Pulmonary artery endothelial cell (primary cell): ENCODE measurements around the gene MCRIP2. TPM values are rescaled to one million over a fixed set of nuclear protein-coding genes. Genes with fewer than 3 reads are reported as not detected.
A peak's percentile ranks its signal among the peaks of the same experiment; 100 is the strongest.

ENCODE experiments used
- DNase-seq: peaks from one replicate; pipeline ENCODE4 v3.0.0-alpha.2; 2011; ENCODE audit warnings: low read depth, low spot score
- total RNA-seq: library from RNA; depleted of rRNA; stranded (reverse); fragments of >200 nt; gene quantifications from 2 replicates; pipeline ENCODE4 v1.2.3, GENCODE V29; 2014

Gene MCRIP2
- total RNA-seq, 1 donor from 2014 or later: 22.3 TPM

DNA sequence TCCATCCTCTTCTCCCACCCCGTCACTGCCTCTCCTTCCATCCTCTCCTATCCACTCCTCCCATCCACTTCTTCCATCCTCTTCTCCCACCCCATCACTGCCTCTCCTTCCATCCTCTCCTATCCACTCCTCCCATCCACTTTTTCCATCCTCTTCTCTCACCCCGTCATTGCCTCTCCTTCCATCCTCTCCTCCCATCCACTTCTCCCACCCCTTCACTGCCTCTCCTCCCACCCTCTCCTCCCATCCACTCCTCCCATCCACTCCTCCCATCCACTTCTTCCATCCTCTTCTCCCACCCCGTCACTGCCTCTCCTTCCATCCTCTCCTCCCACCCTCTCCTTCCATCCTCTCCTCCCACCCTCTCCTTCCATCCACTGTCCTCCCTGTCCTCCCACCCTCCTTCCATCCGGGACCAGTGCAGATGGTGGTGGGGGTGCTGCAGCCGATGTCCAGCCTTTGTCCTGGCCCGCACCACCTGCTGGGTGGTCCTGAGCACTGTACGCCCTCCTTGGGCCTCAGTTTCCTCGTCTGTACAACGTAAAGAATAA lies 9.7 kb upstream of the MCRIP2 start:
- no peak for DNase-seq

- DNase-seq: no peak
These were observed 8.9 kb upstream of the MCRIP2 start for GRCh38 chr16:632486-633335.

DNA sequence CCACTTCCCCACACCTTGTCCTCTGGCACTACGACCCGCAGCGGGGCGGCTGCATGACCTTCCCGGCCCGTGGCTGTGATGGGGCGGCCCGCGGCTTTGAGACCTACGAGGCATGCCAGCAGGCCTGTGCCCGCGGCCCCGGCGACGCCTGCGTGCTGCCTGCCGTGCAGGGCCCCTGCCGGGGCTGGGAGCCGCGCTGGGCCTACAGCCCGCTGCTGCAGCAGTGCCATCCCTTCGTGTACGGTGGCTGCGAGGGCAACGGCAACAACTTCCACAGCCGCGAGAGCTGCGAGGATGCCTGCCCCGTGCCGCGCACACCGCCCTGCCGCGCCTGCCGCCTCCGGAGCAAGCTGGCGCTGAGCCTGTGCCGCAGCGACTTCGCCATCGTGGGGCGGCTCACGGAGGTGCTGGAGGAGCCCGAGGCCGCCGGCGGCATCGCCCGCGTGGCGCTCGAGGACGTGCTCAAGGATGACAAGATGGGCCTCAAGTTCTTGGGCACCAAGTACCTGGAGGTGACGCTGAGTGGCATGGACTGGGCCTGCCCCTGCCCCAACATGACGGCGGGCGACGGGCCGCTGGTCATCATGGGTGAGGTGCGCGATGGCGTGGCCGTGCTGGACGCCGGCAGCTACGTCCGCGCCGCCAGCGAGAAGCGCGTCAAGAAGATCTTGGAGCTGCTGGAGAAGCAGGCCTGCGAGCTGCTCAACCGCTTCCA lies 8.1 kb upstream of the MCRIP2 start:
- DNase-seq: no peak

DNA sequence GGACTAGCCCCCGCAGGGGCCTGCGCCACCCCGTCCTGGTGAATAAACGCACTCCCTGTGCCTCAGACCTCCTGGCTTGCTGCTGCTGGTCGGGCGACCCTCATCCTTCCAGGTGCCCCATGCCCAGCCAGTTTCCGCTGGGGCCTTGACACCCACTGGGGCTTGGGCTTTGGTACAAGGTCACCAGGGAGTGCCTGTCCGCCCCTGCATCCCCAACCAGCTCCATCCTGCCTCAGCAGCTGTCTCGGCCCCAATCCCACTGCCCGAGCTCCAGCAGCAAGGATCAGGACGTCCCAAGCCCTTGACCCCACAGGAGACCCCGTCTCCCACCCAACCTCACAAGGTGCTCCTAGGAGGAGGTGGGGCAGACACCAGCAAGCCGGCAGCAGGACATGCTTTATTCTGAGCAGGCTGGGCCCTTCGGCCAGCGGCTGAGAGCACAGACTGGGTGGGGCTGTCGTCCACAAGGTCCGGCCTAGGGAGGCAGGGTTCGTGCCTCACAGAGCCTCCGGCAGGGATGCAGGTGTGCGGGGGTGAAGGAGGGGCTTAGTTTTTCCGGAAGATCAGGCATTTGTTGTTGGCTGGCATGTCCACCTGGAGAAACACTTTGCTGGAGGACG lies 7.5 kb upstream of the MCRIP2 start:
- DNase-seq: no peak

DNA sequence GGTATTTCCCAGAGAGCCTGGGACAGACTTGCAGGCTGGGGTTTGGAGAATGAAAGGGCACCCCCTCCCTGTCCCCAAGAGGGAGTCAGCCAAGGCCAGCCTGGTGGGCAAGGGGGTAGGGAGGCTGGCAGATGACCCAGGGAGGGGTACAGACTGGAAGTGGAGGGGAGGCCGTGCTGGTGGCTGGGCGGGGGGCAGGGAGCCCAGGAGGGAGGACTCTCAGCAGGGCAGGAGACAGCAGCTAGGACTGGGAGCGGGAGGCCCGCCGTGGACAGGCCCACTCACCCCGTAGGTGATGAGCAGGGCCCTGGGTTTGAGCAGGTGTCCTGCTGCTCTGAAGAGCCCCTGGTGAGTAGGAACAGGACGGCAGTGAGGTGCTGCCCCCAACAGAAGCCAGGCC lies 6.6 kb upstream of the MCRIP2 start:
- no peak for DNase-seq

- DNase-seq: no peak
These were observed 5.9 kb upstream of the MCRIP2 start for GRCh38 chr16:635573-636205.

- DNase-seq: peak; percentile 88
These were observed 5.2 kb upstream of the MCRIP2 start, which contains the start of gene METTL26 for GRCh38 chr16:636206-637080. Gene METTL26, minus strand, starts transcription at chr16:636305. Its CDS starts 15 bp downstream, at chr16:636290.

GRCh38 chr16:637081-638018 lies 4.3 kb upstream of the MCRIP2 start:
- DNase-seq: peak; percentile 59

GRCh38 chr16:638034-638543 lies 3.5 kb upstream of the MCRIP2 start:
- DNase-seq: no peak

DNA sequence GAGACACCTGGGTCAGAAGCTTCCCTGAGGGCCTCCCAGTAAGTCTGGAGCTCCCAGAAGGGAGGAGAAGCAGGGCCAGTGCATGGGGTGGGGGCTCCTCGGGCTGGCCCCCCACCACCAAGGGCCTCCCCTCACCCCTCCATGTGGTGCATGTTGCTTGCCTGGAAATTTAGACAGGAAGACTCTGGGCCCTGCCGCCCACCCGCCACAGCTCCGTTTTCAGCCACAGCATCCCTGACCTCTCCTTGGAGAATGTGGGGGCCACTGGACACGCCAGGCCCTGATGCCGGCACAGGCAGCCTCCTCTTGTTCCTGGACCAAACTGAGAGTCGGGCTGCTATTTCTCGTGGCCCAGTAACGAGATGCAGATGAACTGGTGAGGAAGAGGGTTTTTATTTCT lies 2.8 kb upstream of the MCRIP2 start:
- DNase-seq: no peak

GRCh38 chr16:640614-641013 lies 1.0 kb upstream of the MCRIP2 start:
- no peak for DNase-seq

DNA sequence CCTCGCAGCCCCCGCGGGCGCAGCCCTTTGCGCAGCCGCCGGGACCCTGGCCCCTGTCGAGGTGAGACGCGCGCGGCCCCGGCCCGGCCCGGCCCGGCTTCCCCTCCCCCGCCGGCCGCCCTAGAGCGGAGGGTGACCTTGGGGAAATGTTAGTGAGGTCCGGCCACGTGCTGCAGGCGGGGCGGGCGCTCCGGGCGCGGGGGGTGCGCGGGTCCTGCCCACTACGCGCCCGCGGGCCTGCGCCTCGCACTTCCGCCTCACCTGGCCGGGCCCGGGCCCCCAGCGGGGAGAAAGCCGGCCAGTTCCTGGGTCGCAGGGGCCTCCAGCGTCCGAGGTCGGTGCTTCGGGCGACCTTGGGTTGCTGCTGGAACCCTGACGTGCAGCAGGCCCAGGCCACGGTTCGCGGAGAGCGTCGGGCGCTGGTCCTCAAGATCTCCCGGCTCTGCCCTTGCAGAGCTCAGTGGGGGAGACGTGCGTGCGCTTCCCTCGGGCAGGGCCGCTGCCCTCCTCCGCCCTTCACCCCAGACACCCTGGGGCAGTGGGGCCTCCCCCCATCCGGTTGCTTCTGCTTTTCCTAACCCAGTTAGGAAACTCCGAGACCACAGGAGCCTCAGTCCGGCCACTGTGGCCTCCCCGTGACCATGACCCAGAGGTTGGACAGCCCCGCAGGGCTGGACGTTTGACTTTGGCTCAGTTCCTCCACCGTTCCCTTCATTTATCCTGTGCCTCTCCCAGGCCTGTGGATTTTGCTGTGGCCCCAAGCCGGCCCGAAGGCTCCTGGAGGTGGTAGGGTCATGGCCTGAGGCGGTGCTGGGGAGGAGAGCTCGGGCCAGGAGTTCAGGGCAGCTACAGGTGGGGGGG lies 791 bp downstream of the MCRIP2 start:
- DNase-seq: no peak

- no peak for DNase-seq
These were observed 1.4 kb downstream of the MCRIP2 start for GRCh38 chr16:643050-643368.

DNA sequence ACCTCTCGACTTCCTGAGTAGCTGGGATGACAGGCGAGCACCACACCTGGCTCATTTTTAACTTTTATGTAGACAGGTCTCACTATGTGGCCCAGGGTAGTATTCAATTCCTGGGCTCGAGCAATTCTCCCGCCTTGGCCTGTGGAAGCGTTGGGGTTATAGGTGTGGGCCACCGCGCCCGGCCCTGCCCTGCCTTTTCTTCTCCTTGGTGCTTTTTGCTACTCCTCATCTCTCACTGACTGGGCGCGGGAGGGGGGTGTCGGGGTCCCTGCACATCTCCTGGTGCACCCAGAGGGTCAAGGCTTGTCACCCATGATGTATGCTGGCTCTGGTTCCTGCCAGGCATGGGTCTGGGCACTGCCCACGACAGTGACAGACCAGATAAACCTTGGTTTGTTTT lies 2.9 kb downstream of the MCRIP2 start:
- DNase-seq: no peak

- no peak for DNase-seq
These were observed 4.4 kb downstream of the MCRIP2 start for GRCh38 chr16:645852-646678.

DNA sequence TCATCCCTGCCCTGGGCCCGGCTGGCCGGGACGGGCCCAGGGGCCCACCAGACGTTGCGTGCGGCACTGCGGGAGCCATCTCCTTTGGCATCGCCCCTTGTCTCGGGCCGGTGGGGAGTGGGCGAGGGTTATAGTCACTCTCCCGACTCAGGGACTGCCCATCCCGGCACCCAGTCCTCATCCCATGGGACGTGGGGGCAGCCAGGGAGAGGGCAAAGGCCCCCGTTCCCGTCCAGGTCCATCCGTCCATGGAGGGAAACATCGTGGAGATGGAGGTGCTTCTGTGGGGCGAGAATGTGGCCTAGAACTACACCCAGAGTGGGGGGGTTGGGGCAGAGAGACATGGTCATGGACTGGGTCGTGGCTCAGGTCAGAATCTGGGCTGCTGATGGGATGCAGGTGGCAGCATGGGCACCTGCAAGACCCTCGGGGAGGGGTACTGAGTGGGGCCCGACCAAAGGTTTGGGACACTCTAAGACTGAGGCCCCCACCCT lies 5.1 kb downstream of the MCRIP2 start:
- DNase-seq: no peak

DNA sequence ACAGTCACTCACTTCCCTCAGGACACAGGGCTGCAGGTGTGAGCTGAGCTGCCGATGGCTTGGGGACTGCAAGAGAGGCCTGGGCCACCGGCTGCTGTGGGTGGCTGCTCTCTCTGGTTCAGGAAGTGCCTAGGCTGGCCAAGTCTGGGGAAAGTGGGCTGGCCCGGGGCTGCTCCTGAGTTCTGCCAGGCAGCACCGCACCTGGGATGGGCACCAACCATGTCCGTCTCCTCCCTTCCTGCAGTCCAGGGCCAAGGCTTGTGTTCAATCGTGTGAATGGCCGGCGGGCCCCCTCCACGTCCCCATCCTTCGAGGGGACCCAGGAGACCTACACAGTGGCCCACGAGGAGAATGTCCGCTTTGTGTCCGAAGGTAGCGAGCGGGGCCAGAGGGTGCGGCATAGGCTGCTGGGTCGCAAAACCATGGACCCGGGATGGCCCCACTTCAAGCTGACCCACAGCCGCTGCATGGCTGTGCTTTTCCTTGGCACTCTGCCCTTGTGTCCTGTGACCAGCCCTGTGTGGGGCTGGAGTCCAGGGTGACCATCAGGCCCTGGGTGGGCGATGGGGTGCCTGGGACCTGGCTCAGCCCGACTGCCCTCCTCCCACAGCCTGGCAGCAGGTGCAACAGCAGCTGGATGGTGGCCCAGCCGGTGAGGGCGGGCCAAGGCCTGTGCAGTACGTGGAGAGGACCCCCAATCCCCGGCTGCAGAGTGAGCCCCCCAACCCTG lies 5.7 kb downstream of the MCRIP2 start:
- no peak for DNase-seq
